H1 (cell line): ENCODE results near the gene TENT4B. TPM values are rescaled to one million over a fixed set of nuclear protein-coding genes. Genes with fewer than 3 reads are reported as not detected.

Source experiments
- CTCF ChIA-PET: fragments of 300-600 bp; sonication (Branson Sonifier 250); formaldehyde crosslinking; loops from one replicate; lab custom pipeline; 2021; ENCODE audit not compliant: partially characterized antibody; lab: Charles Lee
- POLR2A ChIA-PET: fragments of 300-600 bp; sonication (Branson Sonifier 250); formaldehyde crosslinking; loops from one replicate; lab custom pipeline; 2021; ENCODE audit warnings: inconsistent platforms; ENCODE audit not compliant: partially characterized antibody; lab: Charles Lee
- DNase-seq, 2 experiments: peaks; one replicate each; pipeline versions ENCODE4 v3.0.0 to v3.0.0-alpha.2; 2010 to 2022; ENCODE audit warnings: low spot score in 2 of 2, low read depth in 1 of 2, mixed read lengths in 1 of 2
- FAIRE-seq: peaks from 2 replicates; lab custom pipeline; 2011; peaks lifted over from hg19 to GRCh38; lab: Jason Lieb, UNC
- H2AFZ ChIP-seq: 2 replicates; pipeline ENCODE4 v1.8.1; 2012; ENCODE audit warnings: low read length, inconsistent platforms
- H2AK5ac ChIP-seq: 2 replicates; pipeline ENCODE4 v1.6.1; 2013; ENCODE audit warnings: low read depth, low read length
- H2BK120ac ChIP-seq: replicated peaks from 2 replicates; pipeline ENCODE3; 2013; ENCODE audit warnings: low read depth, low read length, inconsistent platforms
- H2BK12ac ChIP-seq: 2 replicates; pipeline ENCODE4 v1.6.1; 2013; ENCODE audit warnings: low read depth, low read length
- H2BK15ac ChIP-seq: 2 replicates; pipeline ENCODE4 v1.6.1; 2013; ENCODE audit warnings: low read length
- H2BK20ac ChIP-seq: 2 replicates; pipeline ENCODE4 v1.6.1; 2013; ENCODE audit warnings: low read length
- H2BK5ac ChIP-seq: 2 replicates; pipeline ENCODE4 v1.6.1; 2013; ENCODE audit warnings: low read depth, low read length
- H3K14ac ChIP-seq: 2 replicates; pipeline ENCODE4 v1.6.1; 2013; ENCODE audit warnings: inconsistent platforms; ENCODE audit not compliant: insufficient read length
- H3K18ac ChIP-seq: 2 replicates; pipeline ENCODE4 v1.6.1; 2013; ENCODE audit warnings: low read length; ENCODE audit errors: extremely low read depth
- H3K23ac ChIP-seq: 2 replicates; pipeline ENCODE4 v1.6.1; 2013; ENCODE audit warnings: inconsistent platforms; ENCODE audit not compliant: insufficient read length
- H3K23me2 ChIP-seq: 2 replicates; pipeline ENCODE4 v1.6.1; 2013; ENCODE audit warnings: low read depth, low read length
- H3K27ac ChIP-seq: 2 replicates; pipeline ENCODE4 v1.6.1; 2011; ENCODE audit warnings: low read depth, low read length, inconsistent platforms
- H3K27me3 ChIP-seq, 4 experiments: replicated peaks in 1 of 4; 1 replicate in 1 of 4; 2 replicates in 3 of 4; pipeline versions ENCODE4 v1.6.1 to v1.8.1; 2011 to 2013; ENCODE audit warnings: low read length in 3 of 4, mild to moderate bottlenecking in 3 of 4, inconsistent platforms in 2 of 4, mixed read lengths in 2 of 4, moderate library complexity in 1 of 4; ENCODE audit not compliant: control insufficient read depth in 3 of 4, insufficient read depth in 3 of 4; ENCODE audit errors: extremely low read depth in 1 of 4
- H3K36me3 ChIP-seq, 4 experiments: 2 replicates each; pipeline versions ENCODE4 v1.6.1 to v1.8.1; 2011 to 2013; ENCODE audit warnings: mild to moderate bottlenecking in 4 of 4, low read length in 3 of 4, moderate library complexity in 2 of 4, control low read depth in 1 of 4, inconsistent platforms in 1 of 4; ENCODE audit not compliant: insufficient read depth in 4 of 4, control insufficient read depth in 2 of 4
- H3K4ac ChIP-seq: replicated peaks from 2 replicates; pipeline ENCODE3; 2013; ENCODE audit warnings: low read length, low read depth, mixed read lengths, inconsistent platforms; ENCODE audit not compliant: insufficient read length
- H3K4me1 ChIP-seq, 4 experiments: replicated peaks in 1 of 4; 1 replicate in 1 of 4; 2 replicates in 3 of 4; pipeline versions ENCODE4 v1.6.1 to v1.8.1; 2011 to 2013; ENCODE audit warnings: low read length in 3 of 4, inconsistent platforms in 2 of 4, mixed read lengths in 1 of 4; ENCODE audit not compliant: insufficient read depth in 4 of 4, control insufficient read depth in 3 of 4
- H3K4me2 ChIP-seq, 2 experiments: 2 replicates each; pipeline versions ENCODE4 v1.6.1 to v1.8.1; 2011 to 2013; ENCODE audit warnings: low read depth in 2 of 2, low read length in 2 of 2, control low read depth in 1 of 2, inconsistent platforms in 1 of 2, mild to moderate bottlenecking in 1 of 2; ENCODE audit not compliant: insufficient read depth in 1 of 2
- H3K4me3 ChIP-seq, 4 experiments: fragments of 200-600, 300-600 bp in 1 of 4; sonication (generic), shearing (Covaris generic), sonication (Bioruptor Twin) in 1 of 4; 2 replicates each; pipeline versions ENCODE4 v1.5.1 to v1.8.1; 2011 to 2016; ENCODE audit warnings: low read length in 4 of 4, low read depth in 3 of 4, control low read depth in 2 of 4, inconsistent platforms in 2 of 4, mild to moderate bottlenecking in 2 of 4, mixed read lengths in 1 of 4, moderate library complexity in 1 of 4; ENCODE audit not compliant: insufficient read depth in 2 of 4; ENCODE audit errors: extremely low read depth in 1 of 4
- H3K56ac ChIP-seq: replicated peaks from 2 replicates; pipeline ENCODE3; 2013; ENCODE audit warnings: low read depth, mild to moderate bottlenecking, mixed read lengths, low read length, inconsistent platforms; ENCODE audit not compliant: insufficient read length
- H3K79me1 ChIP-seq: 2 replicates; pipeline ENCODE4 v1.6.1; 2013; ENCODE audit warnings: low read depth, low read length, control low read depth
- H3K79me2 ChIP-seq, 2 experiments: 2 replicates each; pipeline versions ENCODE4 v1.6.1 to v1.8.1; 2012 to 2013; ENCODE audit warnings: low read length in 2 of 2, mild to moderate bottlenecking in 2 of 2, inconsistent platforms in 1 of 2; ENCODE audit not compliant: insufficient read depth in 2 of 2, control insufficient read depth in 1 of 2
- H3K9ac ChIP-seq, 4 experiments: replicated peaks in 1 of 4; 1 replicate in 1 of 4; 2 replicates in 3 of 4; pipeline versions ENCODE4 v1.6.1 to v1.8.1; 2011 to 2013; ENCODE audit warnings: low read depth in 3 of 4, low read length in 3 of 4, control low read depth in 2 of 4, mild to moderate bottlenecking in 2 of 4, moderate library complexity in 2 of 4, inconsistent platforms in 1 of 4; ENCODE audit errors: extremely low read depth in 1 of 4
- H3K9me3 ChIP-seq, 2 experiments: 2 replicates each; pipeline versions ENCODE4 v1.6.1 to v1.8.1; 2012 to 2013; ENCODE audit warnings: mild to moderate bottlenecking in 2 of 2, moderate library complexity in 2 of 2, control low read depth in 1 of 2, inconsistent platforms in 1 of 2, low read depth in 1 of 2, low read length in 1 of 2, mixed read lengths in 1 of 2; ENCODE audit not compliant: insufficient read depth in 2 of 2
- H4K20me1 ChIP-seq, 2 experiments: replicated peaks in 1 of 2; 2 replicates each; pipeline versions ENCODE3 to v1.8.1; 2011 to 2013; ENCODE audit warnings: inconsistent platforms in 2 of 2, low read length in 2 of 2, mild to moderate bottlenecking in 1 of 2; ENCODE audit not compliant: insufficient read depth in 2 of 2, control insufficient read depth in 1 of 2
- H4K5ac ChIP-seq: 2 replicates; pipeline ENCODE4 v1.6.1; 2013; ENCODE audit warnings: low read length, low read depth, mixed read lengths, inconsistent platforms; ENCODE audit not compliant: insufficient read length
- H4K8ac ChIP-seq: 2 replicates; pipeline ENCODE4 v1.8.0; 2013; ENCODE audit warnings: mild to moderate bottlenecking, moderate library complexity, low read length, inconsistent platforms; ENCODE audit not compliant: insufficient read depth; ENCODE audit errors: extremely low read depth
- H4K91ac ChIP-seq: replicated peaks from 2 replicates; pipeline ENCODE3; 2013; ENCODE audit warnings: low read length, mixed read lengths, inconsistent platforms; ENCODE audit not compliant: insufficient read length
- ASH2L ChIP-seq: fragments of 200-600, 300-600 bp; sonication (generic); IDR thresholded peaks from one replicate; pipeline ENCODE4 v1.7.1; 2017; ENCODE audit warnings: low read length
- CBX8 ChIP-seq: fragments of 300-800, 300-1000 bp; sonication (generic); IDR thresholded peaks from 2 replicates; pipeline ENCODE4 v1.7.1; 2016; ENCODE audit warnings: low read depth, low read length, borderline replicate concordance
- CREB1 ChIP-seq: IDR thresholded peaks from 2 replicates; pipeline ENCODE4 v1.6.1; 2012; ENCODE audit warnings: inconsistent platforms
- EZH2 ChIP-seq: fragments of 200-600 bp; sonication (generic); IDR thresholded peaks from 2 replicates; pipeline ENCODE4 v1.7.1; 2012; ENCODE audit warnings: low read depth, mild to moderate bottlenecking, moderate library complexity, low read length, inconsistent platforms; ENCODE audit not compliant: severe bottlenecking
- GABPA ChIP-seq: IDR thresholded peaks from 2 replicates; pipeline ENCODE4 v1.6.1; 2011; ENCODE audit warnings: mild to moderate bottlenecking, low read length, moderate library complexity, borderline replicate concordance; ENCODE audit not compliant: insufficient read depth
- GTF2F1 ChIP-seq: IDR thresholded peaks from 2 replicates; pipeline ENCODE4 v1.6.1; 2012; ENCODE audit warnings: low read depth, low read length, improper control_type of control experiment, borderline replicate concordance
- JUND ChIP-seq: IDR thresholded peaks from 2 replicates; pipeline ENCODE4 v1.6.1; 2011; ENCODE audit warnings: mild to moderate bottlenecking, improper control_type of control experiment, low read length
- KDM1A ChIP-seq: fragments of 200-600, 300-600 bp; sonication (generic); IDR thresholded peaks from 2 replicates; pipeline ENCODE4 v1.7.1; 2016; ENCODE audit warnings: mild to moderate bottlenecking, low read length, borderline replicate concordance
- TBP ChIP-seq: IDR thresholded peaks from 2 replicates; pipeline ENCODE4 v1.6.1; 2011; ENCODE audit warnings: low read depth, low read length, improper control_type of control experiment
- WGBS, 2 experiments: shearing (Covaris generic) in 1 of 2; methylation state at CpG; one replicate each; pipeline versions ENCODE4 v1.1.6 to v1.1.7; 2013 to 2015; ENCODE audit warnings: low lambda C conversion rate in 2 of 2, mixed read lengths in 2 of 2, inconsistent platforms in 1 of 2, low coverage in 1 of 2, missing lambda C conversion rate in 1 of 2; ENCODE audit not compliant: insufficient replicate concordance in 2 of 2, insufficient coverage in 1 of 2, insufficient read length in 1 of 2; ENCODE audit errors: extremely low coverage in 1 of 2, missing lambda C conversion rate in 1 of 2; 5-methylcytosine and 5-hydroxymethylcytosine counted together
- polyA plus RNA-seq, 7 experiments: library from polyadenylated mRNA; depleted of rRNA in 3 of 7; stranded (reverse) in 5 of 7; unstranded in 2 of 7; fragments of >200 nt in 5 of 7; fragments of 200-250 nt in 2 of 7; gene quantifications; 1 replicate in 5 of 7; 2 replicates in 1 of 7; 4 replicates in 1 of 7; pipeline versions ENCODE4 v1.2.1 to v1.2.3, GENCODE V29; 2011 to 2013; ENCODE audit warnings: missing spikeins in 2 of 7, mixed read lengths in 2 of 7
- total RNA-seq: library from RNA; stranded (reverse); fragmentation: NEBNext Ultra II Directional; extraction: Animal tissue kit (Norgen Biotek cat#: 25700); gene quantifications from 2 replicates; pipeline ENCODE4 v1.2.1, GENCODE V29; 2021
- TF ChIP-seq, protein P1 (sequence below), 3 experiments: IDR thresholded peaks; 1 replicate in 2 of 3; 2 replicates in 1 of 3; pipeline versions ENCODE4 v1.5.1 to v1.6.1; 2011; ENCODE audit warnings: low read length in 3 of 3, mild to moderate bottlenecking in 3 of 3, inconsistent platforms in 2 of 3, low read depth in 1 of 3, moderate library complexity in 1 of 3; ENCODE audit not compliant: insufficient read depth in 1 of 3; ENCODE audit errors: control extremely low read depth in 1 of 3
- TF ChIP-seq, protein P2 (sequence below): IDR thresholded peaks from 2 replicates; pipeline ENCODE4 v1.6.1; 2011; ENCODE audit warnings: low read depth, mild to moderate bottlenecking, low read length; ENCODE audit not compliant: insufficient read depth

Gene TENT4B
- total and polyA plus RNA-seq, 2 of the 8 experiments (the other 6 are each of a cell fraction or from before 2014, with no cell fraction given): 4.2 to 15.7 TPM

DNA sequence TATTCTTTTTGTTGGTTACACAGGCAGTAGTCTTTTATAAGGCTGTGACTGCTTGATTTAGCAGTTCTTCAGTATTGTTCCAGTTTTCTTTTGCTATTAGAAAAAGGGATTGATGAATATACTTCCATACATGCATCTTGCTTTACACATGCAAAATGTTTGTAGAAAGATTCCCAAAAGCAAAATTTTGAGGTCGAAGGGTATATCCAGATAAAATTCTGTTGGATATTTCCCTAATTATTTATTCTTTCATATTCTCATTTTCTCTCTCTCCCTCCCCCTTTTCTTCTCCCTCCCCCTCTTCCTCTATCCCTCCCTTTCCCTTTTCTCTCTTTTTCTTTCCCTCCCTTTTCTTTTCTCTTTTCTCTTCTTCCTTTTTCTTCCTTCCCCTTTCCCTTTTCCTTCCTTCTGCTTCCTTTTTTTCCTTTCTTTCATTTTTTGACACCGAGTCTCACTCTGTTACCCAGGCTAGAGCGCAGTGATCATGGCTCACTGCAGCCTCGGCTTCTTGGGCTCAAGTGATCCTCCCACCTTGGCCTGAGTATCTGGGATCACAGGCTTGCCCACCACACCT lies 66.4 kb downstream of the TENT4B start:
- Histone ChIP-seq H3K9ac (no peak overlapping the region), H2AFZ (no peak overlapping the region), H2BK15ac (no peak overlapping the region), H3K18ac (no peak overlapping the region), H3K36me3 (peaks cover 0 to 20% (median 10%) of the 10 kb centered on the region in 4 experiments; a peak in 6 of 8 replicates), H3K23ac (no peak overlapping the region), H3K14ac (no peak overlapping the region), H3K79me2 (no peaks in the 10 kb centered on the region), H2AK5ac (no peak overlapping the region), H4K91ac (no peak overlapping the region), H2BK12ac (no peak overlapping the region), H3K27ac (no peak overlapping the region), H2BK20ac (no peak overlapping the region), H3K4me3 (no peak overlapping the region), H3K4ac (no peak overlapping the region), H3K4me1 (no peaks in the 10 kb centered on the region), H3K23me2 (no peaks in the 10 kb centered on the region), H3K27me3 (no peaks in the 10 kb centered on the region), H3K4me2 (no peak overlapping the region), H4K5ac (no peak overlapping the region), H2BK5ac (no peak overlapping the region), H3K79me1 (no peaks in the 10 kb centered on the region; the same call in 1 of the 2 replicates), H3K56ac (no peak overlapping the region), H4K8ac (no peak overlapping the region), H2BK120ac (no peak overlapping the region), H4K20me1 (no peaks in the 10 kb centered on the region), H3K9me3 (no peaks in the 10 kb centered on the region)
- WGBS, 2 experiments: 99% methylated on average over 4 of the region's 4 CpGs; no CpG with 5 or more reads in 1 of the 2 experiments
- CTCF ChIA-PET: interaction anchor here (0.7 kb wide), 1 partner anchor 62 kb away, joined by 3 read pairs; no protein-coding TSS in a partner anchor
- FAIRE-seq (no peak), DNase-seq (no peak)
- POLR2A ChIA-PET: no interaction called here
- TF ChIP-seq, protein P1, sequence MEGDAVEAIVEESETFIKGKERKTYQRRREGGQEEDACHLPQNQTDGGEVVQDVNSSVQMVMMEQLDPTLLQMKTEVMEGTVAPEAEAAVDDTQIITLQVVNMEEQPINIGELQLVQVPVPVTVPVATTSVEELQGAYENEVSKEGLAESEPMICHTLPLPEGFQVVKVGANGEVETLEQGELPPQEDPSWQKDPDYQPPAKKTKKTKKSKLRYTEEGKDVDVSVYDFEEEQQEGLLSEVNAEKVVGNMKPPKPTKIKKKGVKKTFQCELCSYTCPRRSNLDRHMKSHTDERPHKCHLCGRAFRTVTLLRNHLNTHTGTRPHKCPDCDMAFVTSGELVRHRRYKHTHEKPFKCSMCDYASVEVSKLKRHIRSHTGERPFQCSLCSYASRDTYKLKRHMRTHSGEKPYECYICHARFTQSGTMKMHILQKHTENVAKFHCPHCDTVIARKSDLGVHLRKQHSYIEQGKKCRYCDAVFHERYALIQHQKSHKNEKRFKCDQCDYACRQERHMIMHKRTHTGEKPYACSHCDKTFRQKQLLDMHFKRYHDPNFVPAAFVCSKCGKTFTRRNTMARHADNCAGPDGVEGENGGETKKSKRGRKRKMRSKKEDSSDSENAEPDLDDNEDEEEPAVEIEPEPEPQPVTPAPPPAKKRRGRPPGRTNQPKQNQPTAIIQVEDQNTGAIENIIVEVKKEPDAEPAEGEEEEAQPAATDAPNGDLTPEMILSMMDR (IDR thresholded peaks at IDR 0.05; ENCODE audit: control extremely low read depth in 1 of 3, insufficient read depth in 1 of 3, low read depth in 1 of 3, low read length in 3 of 3): no peak
- TF ChIP-seq JUND: no peak
- TF ChIP-seq KDM1A: no peak
- TF ChIP-seq ASH2L: no peak
- no peak for TF ChIP-seq EZH2
- TF ChIP-seq TBP: no peak
- TF ChIP-seq GABPA: no peak
- no peak for TF ChIP-seq CREB1
- no peak for TF ChIP-seq CBX8
- TF ChIP-seq, protein P2, sequence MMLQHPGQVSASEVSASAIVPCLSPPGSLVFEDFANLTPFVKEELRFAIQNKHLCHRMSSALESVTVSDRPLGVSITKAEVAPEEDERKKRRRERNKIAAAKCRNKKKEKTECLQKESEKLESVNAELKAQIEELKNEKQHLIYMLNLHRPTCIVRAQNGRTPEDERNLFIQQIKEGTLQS: no peak
- no peak for TF ChIP-seq GTF2F1
